ENCODE measurements around the gene TLE6.

The TLE6 gene

DNA sequence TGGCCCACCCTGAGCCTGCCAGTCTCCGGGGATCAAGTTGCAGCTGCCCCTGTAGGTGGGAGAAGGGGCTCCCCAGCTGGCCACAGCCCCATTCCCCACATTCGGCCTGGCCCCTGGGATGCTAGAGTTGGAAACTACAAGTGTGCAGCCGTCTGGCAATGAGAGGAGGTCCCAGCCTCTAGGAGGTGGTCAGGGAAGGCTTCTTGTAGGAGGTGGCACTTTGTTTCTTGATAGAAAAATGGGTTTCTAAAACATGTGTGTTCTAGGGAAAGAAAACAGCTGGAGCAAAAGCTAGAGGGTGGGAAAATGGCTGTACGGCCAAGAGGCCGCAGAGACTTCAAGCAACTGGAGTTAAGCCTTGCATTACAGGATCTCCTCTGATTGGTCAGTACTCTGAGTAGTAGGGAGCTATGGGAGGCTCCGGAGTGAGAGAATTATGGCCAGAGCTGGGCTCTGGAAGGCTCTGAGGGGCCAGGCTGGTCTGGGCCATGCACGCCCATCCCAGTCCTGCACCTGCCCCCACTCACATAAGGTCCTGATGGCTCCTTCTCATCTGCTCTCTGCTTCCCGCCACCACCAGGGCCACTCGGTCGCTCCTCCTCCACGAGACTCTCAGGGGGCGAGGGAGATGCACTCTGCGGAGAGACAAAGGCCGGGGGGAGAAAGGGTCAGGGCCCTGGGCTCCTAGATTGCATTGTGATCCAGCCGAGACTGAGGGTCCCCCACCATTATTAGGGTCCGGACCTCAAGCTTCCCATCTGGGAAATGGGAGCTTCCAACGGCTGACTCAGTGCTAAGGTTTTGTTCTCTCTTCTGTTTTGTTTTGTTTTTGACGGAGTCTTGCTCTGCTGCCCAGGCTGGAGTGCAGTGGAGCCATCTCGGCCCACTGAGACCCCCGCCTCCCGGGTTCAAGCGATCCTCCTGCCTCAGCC, 38.0 kb downstream of the TLE6 start:
- Histone ChIP-seq H3K4me3 (ENCODE audit: low read length, poor library complexity, severe bottlenecking) (no peak overlapping the region), H2AFZ (ENCODE audit: low read length) (no peak overlapping the region), H3K9ac (ENCODE audit: low read depth, low read length, poor library complexity, severe bottlenecking) (no peak overlapping the region), H3K27me3 (ENCODE audit: insufficient read depth, low read length, poor library complexity, severe bottlenecking) (no peaks in the 10 kb centered on the region), H3K79me2 (ENCODE audit: insufficient read depth, low read length) (no peaks in the 10 kb centered on the region), H4K20me1 (ENCODE audit: insufficient read depth, low read length, poor library complexity, severe bottlenecking) (no peaks in the 10 kb centered on the region), H3K9me2 (replicated peaks; ENCODE audit: low read depth, low read length) (no peaks in the 10 kb centered on the region), H3K4me1 (ENCODE audit: insufficient read depth, low read length, poor library complexity, severe bottlenecking) (no peaks in the 10 kb centered on the region), H3K4me2 (ENCODE audit: low read depth, low read length, poor library complexity, severe bottlenecking) (no peak overlapping the region), H3F3A (ENCODE audit: low read depth) (no peaks in the 10 kb centered on the region), H3K9me3 (ENCODE audit: insufficient read depth, low read depth, low read length) (no peaks in the 10 kb centered on the region), H3K36me3 (ENCODE audit: insufficient read depth, low read length) (no peaks in the 10 kb centered on the region)
- TF ChIP-seq EZH2phosphoT487 (IDR thresholded peaks at IDR 0.05; ENCODE audit: borderline replicate concordance), result no peak
- TF ChIP-seq, protein P1, sequence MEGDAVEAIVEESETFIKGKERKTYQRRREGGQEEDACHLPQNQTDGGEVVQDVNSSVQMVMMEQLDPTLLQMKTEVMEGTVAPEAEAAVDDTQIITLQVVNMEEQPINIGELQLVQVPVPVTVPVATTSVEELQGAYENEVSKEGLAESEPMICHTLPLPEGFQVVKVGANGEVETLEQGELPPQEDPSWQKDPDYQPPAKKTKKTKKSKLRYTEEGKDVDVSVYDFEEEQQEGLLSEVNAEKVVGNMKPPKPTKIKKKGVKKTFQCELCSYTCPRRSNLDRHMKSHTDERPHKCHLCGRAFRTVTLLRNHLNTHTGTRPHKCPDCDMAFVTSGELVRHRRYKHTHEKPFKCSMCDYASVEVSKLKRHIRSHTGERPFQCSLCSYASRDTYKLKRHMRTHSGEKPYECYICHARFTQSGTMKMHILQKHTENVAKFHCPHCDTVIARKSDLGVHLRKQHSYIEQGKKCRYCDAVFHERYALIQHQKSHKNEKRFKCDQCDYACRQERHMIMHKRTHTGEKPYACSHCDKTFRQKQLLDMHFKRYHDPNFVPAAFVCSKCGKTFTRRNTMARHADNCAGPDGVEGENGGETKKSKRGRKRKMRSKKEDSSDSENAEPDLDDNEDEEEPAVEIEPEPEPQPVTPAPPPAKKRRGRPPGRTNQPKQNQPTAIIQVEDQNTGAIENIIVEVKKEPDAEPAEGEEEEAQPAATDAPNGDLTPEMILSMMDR (conservative IDR thresholded peaks at IDR 0.05; ENCODE audit: low read length), result no peak

DNA sequence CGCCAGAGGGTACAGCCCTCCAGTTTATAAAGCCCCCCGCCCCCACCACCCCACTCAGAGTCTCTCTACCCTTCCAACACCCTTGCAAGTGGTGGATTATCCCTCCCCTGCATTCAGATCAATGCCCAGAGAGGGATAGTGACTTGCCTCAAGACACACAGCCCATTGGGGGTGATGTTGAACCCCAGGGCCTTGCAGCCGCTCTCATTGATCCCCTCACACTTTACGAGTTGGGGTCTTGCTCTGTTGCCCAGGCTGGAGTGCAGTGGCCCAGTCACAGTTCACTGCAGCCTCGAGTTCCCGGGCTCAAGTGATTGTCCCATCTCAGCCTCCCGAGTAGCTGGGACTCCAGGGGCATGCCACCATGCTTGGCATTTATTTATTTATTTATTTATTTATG, 40.6 kb downstream of the TLE6 start:
- no peak for TF ChIP-seq EZH2phosphoT487 (IDR thresholded peaks at IDR 0.05; ENCODE audit: borderline replicate concordance)
- TF ChIP-seq, protein P1 (conservative IDR thresholded peaks at IDR 0.05; ENCODE audit: low read length), result no peak
- Histone ChIP-seq H4K20me1 (ENCODE audit: insufficient read depth, low read length, poor library complexity, severe bottlenecking) (no peaks in the 10 kb centered on the region), H3K4me1 (ENCODE audit: insufficient read depth, low read length, poor library complexity, severe bottlenecking) (no peaks in the 10 kb centered on the region), H3K9ac (ENCODE audit: low read depth, low read length, poor library complexity, severe bottlenecking) (no peak overlapping the region), H3K9me2 (replicated peaks; ENCODE audit: low read depth, low read length) (no peaks in the 10 kb centered on the region), H3K79me2 (ENCODE audit: insufficient read depth, low read length) (no peaks in the 10 kb centered on the region), H3K4me2 (ENCODE audit: low read depth, low read length, poor library complexity, severe bottlenecking) (no peak overlapping the region), H2AFZ (ENCODE audit: low read length) (no peak overlapping the region), H3F3A (ENCODE audit: low read depth) (no peaks in the 10 kb centered on the region), H3K27me3 (ENCODE audit: insufficient read depth, low read length, poor library complexity, severe bottlenecking) (no peaks in the 10 kb centered on the region), H3K4me3 (ENCODE audit: low read length, poor library complexity, severe bottlenecking) (no peak overlapping the region), H3K36me3 (ENCODE audit: insufficient read depth, low read length) (no peaks in the 10 kb centered on the region), H3K9me3 (ENCODE audit: insufficient read depth, low read depth, low read length) (no peaks in the 10 kb centered on the region)

DNA sequence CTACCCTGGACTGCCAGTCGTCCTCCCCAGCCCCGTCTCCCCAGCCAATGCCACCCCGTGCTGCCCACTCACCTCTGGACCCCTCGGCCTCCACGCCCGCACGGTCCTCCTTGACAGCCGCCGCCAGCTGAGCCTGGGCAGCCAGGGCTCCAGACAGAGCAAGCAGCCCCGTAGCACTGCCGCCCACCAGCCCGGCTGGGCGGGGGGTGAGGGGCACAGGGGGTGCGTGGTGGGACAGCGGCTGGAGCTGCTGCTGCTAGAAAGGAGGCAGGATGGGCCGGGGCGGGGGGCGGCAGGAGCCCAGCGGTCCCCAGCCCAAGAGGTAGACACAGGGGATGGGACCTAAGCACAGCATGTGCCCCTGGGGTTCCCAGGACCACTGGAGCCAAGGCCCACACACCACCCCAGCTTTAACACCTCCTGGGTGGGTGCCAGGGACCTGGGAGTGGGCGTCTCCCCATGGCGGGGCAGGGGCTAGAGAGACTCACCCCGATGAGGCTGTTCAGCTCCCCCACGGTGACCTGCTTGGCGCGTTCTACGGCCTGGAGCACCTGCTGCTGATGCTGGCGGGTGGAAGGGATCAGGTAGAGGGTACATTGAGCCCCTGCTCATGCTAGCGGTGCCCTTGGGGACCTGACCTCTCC, 42.0 kb downstream of the TLE6 start:
- Histone ChIP-seq H3K9ac (ENCODE audit: low read depth, low read length, poor library complexity, severe bottlenecking) (no peak overlapping the region), H4K20me1 (ENCODE audit: insufficient read depth, low read length, poor library complexity, severe bottlenecking) (no peaks in the 10 kb centered on the region), H3K9me3 (ENCODE audit: insufficient read depth, low read depth, low read length) (no peaks in the 10 kb centered on the region), H2AFZ (ENCODE audit: low read length) (no peak overlapping the region), H3K9me2 (replicated peaks; ENCODE audit: low read depth, low read length) (no peaks in the 10 kb centered on the region), H3K4me1 (ENCODE audit: insufficient read depth, low read length, poor library complexity, severe bottlenecking) (no peaks in the 10 kb centered on the region), H3K27me3 (ENCODE audit: insufficient read depth, low read length, poor library complexity, severe bottlenecking) (no peaks in the 10 kb centered on the region), H3K4me3 (ENCODE audit: low read length, poor library complexity, severe bottlenecking) (no peak overlapping the region), H3F3A (ENCODE audit: low read depth) (no peaks in the 10 kb centered on the region), H3K79me2 (ENCODE audit: insufficient read depth, low read length) (no peaks in the 10 kb centered on the region), H3K36me3 (ENCODE audit: insufficient read depth, low read length) (no peaks in the 10 kb centered on the region), H3K4me2 (ENCODE audit: low read depth, low read length, poor library complexity, severe bottlenecking) (no peak overlapping the region)
- TF ChIP-seq, protein P1 (conservative IDR thresholded peaks at IDR 0.05; ENCODE audit: low read length), result no peak
- no peak for TF ChIP-seq EZH2phosphoT487 (IDR thresholded peaks at IDR 0.05; ENCODE audit: borderline replicate concordance)
